Measurements from ENCODE around the gene FPR3.
A peak's percentile ranks its signal among the peaks of the same experiment; 100 is the strongest.
"Not testable (repeated sequence)": the region's sequence is repeated elsewhere in the genome, so short reads cannot be mapped to it uniquely, and the experiment has no call there.

Gene FPR3

GRCh38 chr19:51765086-51765485 lies 29.9 kb upstream of the FPR3 start:
- Histone ChIP-seq H3K4me1 (ENCODE audit: control insufficient read depth in 1 of 2, insufficient read depth in 1 of 2, low read depth in 1 of 2, low read length in 1 of 2) (peaks cover 77 to 98% of the 10 kb centered on the region in 2 experiments), H3K27ac (peak overlapping the region; percentile 99)

GRCh38 chr19:51766461-51766860 lies 28.5 kb upstream of the FPR3 start:
- Histone ChIP-seq H3K4me3 (ENCODE audit: low read depth in 1 of 2, low read length in 1 of 2) (peak overlapping the region; percentile 65 to 84), H3K4me1 (ENCODE audit: control insufficient read depth in 1 of 2, insufficient read depth in 1 of 2, low read depth in 1 of 2, low read length in 1 of 2) (peaks cover 83 to 97% of the 10 kb centered on the region in 2 experiments), H3K9me3 (no peaks in the 10 kb centered on the region), H3K27ac (peak overlapping the region; percentile 99), H3K36me3 (peaks cover 56% of the 10 kb centered on the region), H3K27me3 (no peaks in the 10 kb centered on the region)
- no peak for TF ChIP-seq CTCF (IDR thresholded peaks at IDR 0.05)

More at GRCh38 chr19:51765086-51765485, 29.9 kb upstream of the FPR3 start:
- Histone ChIP-seq H3K9me3 (no peaks in the 10 kb centered on the region), H3K36me3 (peaks cover 51% of the 10 kb centered on the region), H3K27me3 (no peaks in the 10 kb centered on the region), H3K4me3 (ENCODE audit: low read depth in 1 of 2, low read length in 1 of 2) (peak overlapping the region; percentile 65 to 84)
- TF ChIP-seq CTCF (IDR thresholded peaks at IDR 0.05): no peak

- peak; percentile 47 for TF ChIP-seq CTCF (IDR thresholded peaks at IDR 0.05)
- Histone ChIP-seq H3K4me1 (ENCODE audit: control insufficient read depth in 1 of 2, insufficient read depth in 1 of 2, low read depth in 1 of 2, low read length in 1 of 2) (peaks cover 94 to 100% of the 10 kb centered on the region in 2 experiments), H3K4me3 (ENCODE audit: low read depth in 1 of 2, low read length in 1 of 2) (peak overlapping the region; percentile 46 to 84), H3K9me3 (peaks cover 4% of the 10 kb centered on the region), H3K36me3 (peaks cover 36% of the 10 kb centered on the region), H3K27ac (peak overlapping the region; percentile 99), H3K27me3 (no peaks in the 10 kb centered on the region)
Observed at GRCh38 chr19:51771376-51772130, 23.4 kb upstream of the FPR3 start.

GRCh38 chr19:51772977-51773376 lies 22.0 kb upstream of the FPR3 start:
- peak; percentile 66 for TF ChIP-seq CTCF (IDR thresholded peaks at IDR 0.05)
- H3K9me3 ChIP-seq: peaks cover 4% of the 10 kb centered on the region
- no peaks in the 10 kb centered on the region for H3K27me3 ChIP-seq
- H3K4me1 ChIP-seq (ENCODE audit: control insufficient read depth in 1 of 2, insufficient read depth in 1 of 2, low read depth in 1 of 2, low read length in 1 of 2): peaks cover 92 to 100% of the 10 kb centered on the region in 2 experiments
- peak overlapping the region; percentile 35 to 46 for H3K4me3 ChIP-seq (ENCODE audit: low read depth in 1 of 2, low read length in 1 of 2)
- H3K36me3 ChIP-seq: peaks cover 25% of the 10 kb centered on the region
- H3K27ac ChIP-seq: peak overlapping the region; percentile 99

- H3K4me3 ChIP-seq (ENCODE audit: low read depth in 1 of 2, low read length in 1 of 2); H3K27me3 ChIP-seq; H3K36me3 ChIP-seq; H3K9me3 ChIP-seq: not testable (repeated sequence)
- Histone ChIP-seq H3K4me1 (ENCODE audit: control insufficient read depth in 1 of 2, insufficient read depth in 1 of 2, low read depth in 1 of 2, low read length in 1 of 2) (peaks cover 74 to 93% of the 10 kb centered on the region in 2 experiments), H3K27ac (peak overlapping the region; percentile 99)
Observed at GRCh38 chr19:51776561-51776960, 18.4 kb upstream of the FPR3 start.

All from neutrophil (primary cell).